ENCODE data around the gene ARID2. TPM values are rescaled to one million over a fixed set of nuclear protein-coding genes. Genes with fewer than 3 reads are reported as not detected.

The ARID2 gene
- total RNA-seq, 1 donor from 2014 or later: 14.3 TPM

DNA sequence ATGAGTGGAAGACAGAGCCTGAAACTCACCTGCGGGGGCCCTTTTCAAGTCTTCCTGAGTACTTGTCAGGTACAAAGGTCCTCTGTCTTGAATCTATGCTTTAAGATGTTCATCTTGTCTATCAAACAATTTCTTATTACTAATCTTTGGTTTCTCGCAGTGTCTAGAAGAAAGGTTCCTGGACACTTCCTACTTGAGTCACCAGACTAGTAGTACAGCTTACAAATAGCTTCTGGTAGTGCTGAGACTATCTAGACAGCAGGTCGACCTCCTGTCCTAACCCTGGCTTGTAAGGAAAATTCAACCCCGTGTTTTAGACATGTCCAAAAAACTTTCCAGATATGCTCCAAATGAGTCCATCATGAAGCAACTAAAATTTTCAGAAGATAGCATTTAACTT lies 11.2 kb upstream of the ARID2 start:
- intact Hi-C loops (cut with DNase I): no loop called here
- ATAC-seq (ENCODE audit: poor library complexity): no peak
- DNase-seq: no peak

DNA sequence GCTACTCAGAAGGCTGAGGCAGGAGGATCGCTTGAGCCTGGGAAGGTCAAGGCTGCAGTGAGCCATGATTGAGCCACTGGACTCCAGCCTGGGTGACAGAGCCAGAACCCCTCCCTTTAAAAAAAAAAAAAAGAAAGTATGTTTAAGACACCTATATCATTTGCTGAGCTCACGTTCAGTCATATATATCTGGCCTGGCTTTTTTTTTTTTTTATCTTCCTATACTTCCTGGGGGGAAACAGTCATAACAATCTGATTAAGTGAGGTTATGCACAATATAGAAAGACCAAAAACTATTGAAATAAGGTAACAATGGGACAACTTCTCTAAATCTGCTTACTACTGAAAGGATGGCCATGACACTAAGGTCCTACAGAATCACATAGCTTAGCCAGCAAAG lies 9.4 kb upstream of the ARID2 start:
- ATAC-seq (ENCODE audit: poor library complexity): no peak
- DNase-seq: no peak
- intact Hi-C loops (cut with DNase I): no loop called here

DNA sequence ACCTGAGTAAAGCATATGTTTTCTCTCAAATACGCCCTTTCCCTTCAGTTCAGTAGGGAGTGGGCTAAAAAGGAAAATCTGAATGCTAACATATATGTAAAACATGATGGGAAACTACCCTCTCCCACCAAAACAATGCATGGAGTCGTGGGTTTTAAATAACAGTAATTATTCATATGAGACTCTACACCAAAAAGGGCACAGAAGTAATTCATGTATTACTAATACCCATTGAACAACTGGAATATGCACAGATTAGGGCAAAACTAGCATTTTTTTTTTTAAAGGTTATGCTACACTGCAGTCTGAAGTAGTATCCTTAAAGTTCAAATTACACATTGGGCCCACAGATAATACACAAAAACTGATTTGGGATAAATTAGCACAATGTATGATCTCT lies 8.1 kb upstream of the ARID2 start:
- no peak for ATAC-seq (ENCODE audit: poor library complexity)
- intact Hi-C loops (cut with DNase I): no loop called here
- DNase-seq: no peak

DNA sequence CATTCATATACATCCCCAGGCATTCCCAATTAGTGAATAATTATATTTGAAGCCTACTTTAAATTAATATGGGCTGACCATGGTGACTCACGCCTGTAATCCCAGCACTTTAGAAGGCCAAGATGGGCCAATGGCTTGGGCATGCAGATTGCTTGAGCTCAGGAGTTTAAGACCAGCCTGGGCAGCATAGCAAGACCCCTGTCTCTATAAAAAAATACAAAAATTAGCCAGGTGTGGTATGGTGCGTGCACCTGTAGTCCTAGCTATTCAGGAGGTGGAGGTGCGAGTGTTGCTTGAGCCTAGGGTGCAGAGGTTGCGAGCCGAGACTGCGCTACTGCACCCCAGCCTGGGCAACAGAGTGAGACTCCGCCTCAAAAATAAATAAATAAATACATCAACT lies 7.6 kb upstream of the ARID2 start:
- no peak for DNase-seq
- intact Hi-C loops (cut with DNase I): no loop called here
- no peak for ATAC-seq (ENCODE audit: poor library complexity)

DNA sequence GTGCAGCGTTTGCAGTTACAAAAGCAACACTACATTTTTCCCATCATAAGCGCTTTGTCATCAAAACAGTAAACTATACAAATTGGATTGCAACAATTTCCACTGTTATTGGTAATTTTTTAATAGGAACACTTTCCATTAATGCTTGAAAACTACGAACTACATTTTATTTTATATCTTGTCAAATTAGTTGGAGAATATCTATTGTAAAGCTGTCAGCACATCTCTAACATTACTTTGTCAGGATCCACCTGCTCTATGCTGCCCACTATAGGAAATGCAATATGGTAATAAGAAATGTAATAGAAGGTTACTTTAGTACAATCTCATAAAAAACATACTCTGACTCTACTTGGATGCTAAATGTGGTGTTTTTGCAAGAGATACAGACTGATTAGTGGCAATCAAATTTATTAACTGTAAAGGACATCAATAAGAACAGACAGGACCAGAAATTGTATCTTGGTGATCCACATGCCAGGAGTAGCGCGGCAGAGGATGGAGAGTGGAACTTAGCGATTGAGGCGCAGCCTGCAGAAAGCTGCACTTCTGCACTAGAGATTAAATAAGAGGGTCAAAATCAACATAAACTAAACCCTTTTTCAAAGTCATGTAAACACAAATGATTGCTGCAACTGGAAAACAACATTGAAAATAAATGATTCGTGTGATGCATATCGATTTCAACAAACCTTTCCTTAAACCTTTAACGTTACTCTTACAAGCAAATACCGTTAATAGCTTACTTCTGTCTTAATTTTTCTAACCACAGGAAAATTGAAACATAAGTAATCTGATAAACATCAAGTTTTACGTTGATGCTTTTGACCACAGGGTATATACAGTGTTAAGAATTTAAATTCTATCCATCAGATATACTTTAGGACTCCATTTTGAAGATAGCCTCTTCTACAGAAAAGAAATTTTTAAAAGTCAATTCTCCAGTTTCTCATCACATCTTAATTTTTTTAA lies 3.6 kb upstream of the ARID2 start:
- intact Hi-C loops (cut with DNase I): no loop called here
- DNase-seq (no peak), ATAC-seq (ENCODE audit: poor library complexity) (no peak)

DNA sequence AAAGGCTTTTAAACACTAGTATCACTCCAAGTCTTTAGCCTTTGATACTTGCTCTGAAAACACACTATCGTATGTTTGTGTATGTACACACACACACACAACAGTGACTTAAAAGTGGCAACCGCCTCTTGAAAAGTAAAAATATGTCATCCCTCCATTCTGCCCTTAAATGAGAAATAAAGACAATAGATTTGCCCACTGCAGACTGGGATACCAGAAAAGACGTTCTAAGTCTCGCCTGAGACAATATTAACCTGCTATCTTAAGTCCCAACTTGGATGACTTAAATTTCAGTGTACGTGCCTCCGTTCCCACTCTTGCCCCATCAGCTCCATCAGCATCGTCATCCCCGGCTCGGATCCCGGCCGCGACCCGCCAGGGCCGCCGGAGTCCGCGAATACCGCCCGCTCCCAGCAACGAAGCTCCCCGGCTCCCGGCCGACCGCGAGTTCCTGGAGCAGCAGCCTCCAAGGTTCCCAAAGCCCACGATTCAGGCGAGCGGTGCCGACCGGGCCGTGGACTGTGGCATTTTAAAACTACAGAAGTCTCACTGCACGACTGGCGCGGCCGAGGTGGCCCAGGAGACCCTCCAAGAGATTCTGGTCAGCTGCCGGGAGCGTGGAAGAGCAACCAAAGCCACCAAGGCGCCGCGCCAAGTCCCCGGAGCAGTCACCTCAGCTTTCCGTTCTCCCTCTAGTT lies 2.8 kb upstream of the ARID2 start:
- intact Hi-C loops (cut with DNase I): no loop called here
- peak; percentile 6 for ATAC-seq (ENCODE audit: poor library complexity)
- DNase-seq: peak; percentile 76

DNA sequence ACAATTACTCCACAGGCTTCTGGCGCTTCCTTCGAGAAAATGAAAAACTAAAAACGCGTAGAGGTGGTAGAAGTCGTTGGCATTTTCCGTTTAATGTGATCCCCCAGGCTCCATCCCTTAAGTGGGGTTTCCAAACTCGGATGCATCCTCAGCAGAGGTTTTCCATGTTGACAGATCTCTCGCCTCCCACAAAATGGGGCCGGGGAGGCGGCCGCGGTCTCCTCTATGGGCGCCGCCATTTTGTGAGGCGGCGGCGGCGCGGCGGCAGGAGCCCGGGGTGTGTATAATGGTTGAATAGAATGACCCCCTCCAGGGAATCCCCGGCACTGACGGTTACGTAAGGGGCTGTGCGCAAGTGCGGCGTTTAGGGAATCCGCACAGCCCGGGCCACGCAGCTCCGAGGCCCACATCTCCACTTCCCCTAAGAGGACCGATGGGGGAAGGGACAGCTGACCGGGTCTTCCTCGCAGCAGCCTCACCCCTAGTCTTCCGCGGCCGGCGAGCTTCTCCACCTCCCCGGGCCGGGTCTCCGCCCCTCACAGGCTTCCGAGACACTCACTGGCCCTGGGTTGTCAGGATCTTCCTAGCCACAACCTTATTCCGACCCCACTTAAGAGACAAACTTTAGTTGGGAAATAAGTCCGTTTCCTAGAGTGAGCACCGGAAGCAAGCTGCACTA lies 2.1 kb upstream of the ARID2 start:
- intact Hi-C loops (cut with DNase I): no loop called here
- peak; percentile 80 for ATAC-seq (ENCODE audit: poor library complexity)
- peak; percentile 96 for DNase-seq

DNA sequence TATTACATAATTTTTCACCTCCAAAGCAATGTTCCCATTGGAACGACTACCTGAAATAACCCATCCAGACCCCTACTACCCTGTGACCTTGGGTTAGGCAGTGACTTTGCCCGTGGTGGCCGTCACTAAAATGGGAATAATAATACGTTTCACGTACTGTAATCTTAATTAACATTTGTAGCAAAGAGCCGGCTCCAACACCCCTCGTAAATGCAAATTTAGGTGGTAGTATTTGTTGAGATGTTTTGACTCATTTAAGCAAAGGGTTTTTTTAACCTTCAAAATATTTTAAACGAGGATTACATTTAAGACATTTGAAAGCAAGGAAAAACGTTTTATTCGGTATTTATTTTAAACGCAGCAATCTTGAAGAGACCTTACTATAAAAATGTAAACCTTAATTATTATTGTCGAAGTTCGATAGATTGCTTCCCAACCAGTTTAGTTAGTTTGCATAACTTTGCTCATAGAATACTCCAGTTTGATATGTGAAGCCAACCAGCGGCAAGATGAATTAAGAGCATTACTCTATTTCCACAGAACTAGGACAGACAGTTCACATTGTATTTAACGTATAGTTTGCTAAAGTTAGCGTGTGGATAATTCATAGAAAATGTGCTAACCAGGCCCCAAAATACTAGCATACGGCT lies 1.4 kb upstream of the ARID2 start:
- intact Hi-C loops (cut with DNase I): no loop called here
- DNase-seq (no peak), ATAC-seq (ENCODE audit: poor library complexity) (no peak)

DNA sequence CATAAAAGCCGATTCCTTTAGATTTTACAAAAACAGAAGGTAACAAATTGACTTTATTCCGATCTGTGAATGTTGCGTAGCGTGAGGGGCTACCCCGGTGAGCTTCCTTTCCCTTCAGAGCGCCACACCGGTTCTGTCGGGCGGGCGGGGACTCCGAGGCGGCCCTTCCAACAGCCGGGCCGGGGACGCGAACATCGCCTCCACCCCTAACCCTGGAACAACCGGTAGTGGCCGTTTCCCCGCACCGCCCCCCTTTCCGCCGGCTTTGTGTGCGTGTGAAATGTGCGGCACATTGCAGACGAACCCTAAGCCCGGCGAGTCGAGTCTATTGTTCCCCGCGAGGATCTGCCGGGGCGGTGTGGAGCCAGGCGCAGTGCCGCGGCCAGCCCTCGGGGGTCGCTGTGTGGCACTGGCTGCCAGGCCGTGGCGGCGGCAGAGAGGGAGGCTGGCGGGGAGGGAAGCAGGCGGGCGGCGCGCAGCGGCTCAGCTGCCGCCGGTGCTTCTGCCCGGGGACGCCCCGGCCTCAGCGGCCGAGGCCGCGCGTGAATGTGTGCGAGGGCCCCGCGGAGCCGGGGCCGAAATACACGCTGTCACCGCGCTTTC lies 775 bp upstream of the ARID2 start:
- ATAC-seq (ENCODE audit: poor library complexity) (peak; percentile 82), DNase-seq (peak; percentile 98)
- intact Hi-C loops (cut with DNase I): no loop called here

DNA sequence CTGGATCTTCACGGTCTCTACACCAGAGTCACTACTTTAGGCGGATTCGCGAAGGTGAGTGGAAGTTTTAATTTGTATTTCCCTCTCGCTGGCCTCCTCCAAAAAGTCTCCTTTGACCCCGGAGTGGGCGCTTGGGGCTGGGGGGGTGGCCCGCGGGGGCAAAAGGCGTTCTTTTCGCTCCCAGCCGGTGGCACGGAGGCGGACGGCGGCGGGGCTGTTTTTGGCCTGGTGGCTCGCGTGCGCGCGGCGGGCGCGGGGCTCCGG lies 510 bp downstream of the ARID2 start:
- ATAC-seq (ENCODE audit: poor library complexity) (no peak), DNase-seq (peak; percentile 65)
- intact Hi-C loops (cut with DNase I): loop anchor here (10.0 kb wide), 1 partner anchor 185 kb away; no protein-coding TSS in a partner anchor

DNA sequence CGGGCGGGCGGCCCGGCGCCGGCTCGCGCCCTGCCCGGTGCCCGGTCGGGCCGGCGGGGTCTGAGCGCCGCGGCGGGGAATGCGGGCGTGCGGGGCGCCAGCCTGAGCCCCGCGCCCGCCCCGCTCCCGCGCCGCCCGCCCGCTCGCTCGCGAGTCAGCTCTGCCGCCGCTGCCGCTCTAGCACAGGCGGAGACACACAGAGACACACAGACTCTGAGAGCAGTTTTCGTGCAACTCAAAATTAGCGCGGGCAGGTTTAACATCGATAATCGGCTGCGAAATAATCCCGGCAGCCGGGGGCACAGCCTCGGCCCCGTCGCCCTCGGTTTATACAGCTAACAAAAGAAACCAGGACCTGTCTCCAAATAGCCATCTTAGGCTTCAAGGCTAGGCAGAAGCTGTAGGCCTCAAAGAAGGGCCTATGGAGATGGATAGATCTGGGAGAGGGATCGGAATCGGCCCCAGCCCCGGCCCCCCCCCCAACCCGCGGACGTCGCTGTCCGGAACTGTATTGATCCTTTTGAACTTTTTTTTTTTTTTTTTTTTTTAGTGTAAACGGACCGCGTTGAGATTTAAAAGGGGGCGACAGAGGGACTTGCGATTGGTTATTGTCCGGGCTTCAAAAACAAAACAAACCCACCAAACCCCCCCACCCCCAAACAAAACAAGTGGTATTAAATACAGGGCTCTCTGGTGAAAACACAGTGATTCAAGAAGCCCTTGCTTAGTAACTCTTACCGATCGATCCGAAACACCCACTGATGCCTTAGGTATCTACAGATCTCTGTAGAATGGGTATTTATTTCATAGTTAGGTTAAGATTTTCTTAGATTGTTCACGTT lies 1.1 kb downstream of the ARID2 start:
- intact Hi-C loops (cut with DNase I): loop anchor here (10.0 kb wide), 1 partner anchor 186 kb away; no protein-coding TSS in a partner anchor
- ATAC-seq (ENCODE audit: poor library complexity): no peak
- DNase-seq: peak; percentile 63

DNA sequence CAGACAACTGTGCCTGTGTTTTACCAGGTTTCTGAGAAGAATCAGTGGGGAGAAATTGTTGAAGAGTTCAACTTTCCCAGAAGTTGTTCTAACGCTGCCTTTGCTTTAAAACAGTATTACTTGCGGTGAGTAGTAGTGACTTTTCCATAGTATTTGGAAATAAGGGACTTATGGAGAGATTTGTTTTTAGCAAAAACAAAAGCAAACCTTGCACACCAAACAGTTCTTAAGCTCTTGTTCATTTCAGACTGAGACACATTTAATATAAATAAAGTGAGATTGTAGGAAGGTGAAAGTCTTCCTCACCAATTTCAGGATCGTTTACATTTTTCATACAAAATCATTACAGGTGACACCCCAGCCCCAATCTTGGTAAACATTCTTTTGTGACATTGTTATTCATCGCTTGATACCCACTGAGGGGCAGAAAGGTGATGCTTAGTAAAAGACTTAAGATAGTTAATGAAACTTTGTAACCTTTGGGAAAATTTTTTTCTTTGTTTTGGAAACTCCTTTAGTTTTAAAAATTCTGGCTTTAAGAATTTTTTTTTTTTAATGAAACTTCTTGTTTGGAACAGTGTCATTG lies 1.8 kb downstream of the ARID2 start:
- intact Hi-C loops (cut with DNase I): loop anchor here (10.0 kb wide), 1 partner anchor 186 kb away; no protein-coding TSS in a partner anchor
- no peak for DNase-seq
- ATAC-seq (ENCODE audit: poor library complexity): no peak

DNA sequence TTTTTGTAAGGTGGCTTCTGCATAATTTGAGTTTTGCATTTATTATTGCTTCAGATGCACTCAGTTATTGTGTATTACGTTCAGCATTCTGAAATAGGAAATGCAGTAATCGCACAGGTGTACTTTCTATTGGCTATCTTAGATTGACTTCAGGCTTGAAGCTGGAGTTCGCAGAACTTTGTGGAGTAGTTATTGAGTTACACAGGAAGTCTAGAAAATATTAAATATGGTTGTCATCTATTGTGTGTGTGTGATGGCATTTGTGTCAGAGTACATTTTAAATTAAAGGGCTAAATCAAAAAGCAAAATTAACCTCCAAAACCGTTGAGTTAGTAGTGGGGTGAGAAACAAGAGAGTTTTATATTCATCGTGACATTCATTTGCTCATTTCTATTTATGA lies 2.7 kb downstream of the ARID2 start:
- ATAC-seq (ENCODE audit: poor library complexity) (no peak), DNase-seq (no peak)
- intact Hi-C loops (cut with DNase I): loop anchor here (10.0 kb wide), 1 partner anchor 187 kb away; no protein-coding TSS in a partner anchor

DNA sequence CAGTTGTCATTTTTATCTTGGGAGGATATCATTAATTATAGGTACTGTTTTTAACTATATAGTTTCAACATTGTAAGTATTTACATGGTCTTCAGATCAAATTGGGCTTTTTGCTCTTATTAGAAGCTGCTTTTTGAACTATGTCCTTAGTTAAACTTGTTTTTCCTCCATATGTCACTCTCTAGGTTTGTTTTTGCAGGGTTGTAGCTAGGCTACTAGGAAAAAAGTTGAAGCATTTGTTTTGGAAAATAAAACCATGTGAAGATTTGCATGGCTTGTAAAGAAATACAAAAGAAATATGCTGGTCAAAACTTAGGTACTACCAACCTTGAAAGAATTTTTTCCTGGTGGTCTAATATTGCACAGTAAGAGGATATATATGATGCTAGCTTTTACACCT lies 3.4 kb downstream of the ARID2 start:
- ATAC-seq (ENCODE audit: poor library complexity) (no peak), DNase-seq (no peak)
- intact Hi-C loops (cut with DNase I): loop anchor here (10.0 kb wide), 1 partner anchor 188 kb away; no protein-coding TSS in a partner anchor

DNA sequence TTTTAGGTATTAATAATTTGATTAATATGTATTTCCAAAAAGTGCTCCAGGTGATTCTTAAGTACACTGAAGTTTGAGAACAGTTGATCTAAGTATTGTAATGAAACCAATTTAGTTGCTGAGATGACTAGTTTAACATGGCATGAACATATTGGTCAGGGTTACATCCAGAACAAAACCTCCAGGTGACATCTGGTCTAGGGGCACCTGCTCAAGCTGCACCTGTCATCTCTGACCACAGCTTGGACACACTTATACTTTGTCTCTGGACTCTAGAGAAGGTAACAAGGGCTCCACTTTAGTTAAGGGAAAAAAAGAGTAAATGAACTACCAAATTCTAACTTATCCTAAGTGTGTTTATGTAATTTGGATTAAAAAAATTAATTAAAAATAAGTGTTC lies 8.1 kb downstream of the ARID2 start:
- intact Hi-C loops (cut with DNase I): loop anchor here (10.0 kb wide), 1 partner anchor 193 kb away; no protein-coding TSS in a partner anchor
- ATAC-seq (ENCODE audit: poor library complexity): no peak
- no peak for DNase-seq

DNA sequence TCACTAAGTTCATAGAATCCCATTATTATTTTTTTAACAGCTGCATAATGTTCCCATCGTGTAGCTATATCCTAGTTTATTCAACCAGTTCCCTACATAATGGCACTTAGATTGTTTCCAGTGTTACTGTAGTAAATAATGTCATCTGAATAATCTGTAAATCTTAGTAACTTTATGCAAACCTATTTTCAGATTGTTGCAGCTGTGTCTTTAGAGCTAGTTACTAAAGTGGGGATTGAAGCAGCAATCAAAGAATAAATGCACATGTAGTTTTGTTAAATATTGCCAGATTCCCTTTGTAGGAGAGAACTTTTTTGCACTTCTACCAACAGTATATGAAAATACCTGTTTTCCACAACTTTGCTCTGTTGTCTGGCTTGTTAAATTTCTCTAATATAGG lies 13.1 kb downstream of the ARID2 start:
- DNase-seq: no peak
- ATAC-seq (ENCODE audit: poor library complexity): no peak
- intact Hi-C loops (cut with DNase I): no loop called here

DNA sequence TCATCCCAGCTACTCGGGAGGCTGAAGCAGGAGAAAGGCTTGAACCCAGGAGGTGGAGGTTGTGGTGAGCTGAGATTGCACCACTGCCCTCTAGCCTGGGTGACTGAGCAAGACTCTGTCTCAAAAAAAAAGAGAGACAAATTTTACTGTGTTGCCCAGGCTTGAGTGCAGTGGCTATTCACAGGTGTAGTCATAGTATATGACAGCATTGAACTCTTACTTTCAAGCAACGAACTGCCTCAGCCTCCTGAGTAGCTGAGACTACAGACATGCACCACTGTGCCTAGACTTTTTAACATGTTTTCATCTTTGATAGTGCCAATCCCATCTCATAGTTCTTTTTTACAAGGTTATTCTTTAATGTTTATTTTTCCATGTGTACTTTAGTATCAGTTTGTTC lies 13.7 kb downstream of the ARID2 start:
- intact Hi-C loops (cut with DNase I): no loop called here
- DNase-seq (no peak), ATAC-seq (ENCODE audit: poor library complexity) (no peak)

Measured in Right ventricle myocardium superior (tissue), 1 donor.